8988T (cell line): ENCODE measurements around the gene AMHR2.
A peak's percentile ranks its signal among the peaks of the same experiment; 100 is the strongest.
"Not testable (repeated sequence)": the region's sequence is repeated elsewhere in the genome, so short reads cannot be mapped to it uniquely, and the experiment has no call there.

Source experiments
- DNase-seq: peaks from one replicate; pipeline ENCODE4 v3.0.0; 2011

The AMHR2 gene

DNA sequence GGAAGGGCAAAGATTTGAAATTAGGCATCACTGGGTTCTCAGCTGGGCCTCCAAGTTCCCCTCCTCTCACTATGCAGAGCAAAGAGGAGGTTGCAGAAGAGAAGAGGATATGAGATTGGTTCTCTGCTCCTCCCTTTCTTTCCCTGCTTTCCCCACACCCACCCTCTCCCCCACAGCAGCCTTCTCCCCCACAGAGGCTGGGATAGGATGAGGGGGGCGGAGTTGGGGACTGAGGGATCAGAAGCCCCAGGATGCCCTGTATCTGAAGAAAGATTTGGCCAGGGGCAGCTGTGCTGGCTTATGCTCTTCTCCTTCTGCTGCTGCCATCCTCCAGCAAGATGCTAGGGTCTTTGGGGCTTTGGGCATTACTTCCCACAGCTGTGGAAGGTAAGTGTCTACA, at the start of gene AMHR2:
Gene AMHR2, plus strand, starts transcription at position 259 of the 400 bp plus-strand sequence. Its CDS starts 80 bp downstream, at position 339.
- DNase-seq = no peak

DNA sequence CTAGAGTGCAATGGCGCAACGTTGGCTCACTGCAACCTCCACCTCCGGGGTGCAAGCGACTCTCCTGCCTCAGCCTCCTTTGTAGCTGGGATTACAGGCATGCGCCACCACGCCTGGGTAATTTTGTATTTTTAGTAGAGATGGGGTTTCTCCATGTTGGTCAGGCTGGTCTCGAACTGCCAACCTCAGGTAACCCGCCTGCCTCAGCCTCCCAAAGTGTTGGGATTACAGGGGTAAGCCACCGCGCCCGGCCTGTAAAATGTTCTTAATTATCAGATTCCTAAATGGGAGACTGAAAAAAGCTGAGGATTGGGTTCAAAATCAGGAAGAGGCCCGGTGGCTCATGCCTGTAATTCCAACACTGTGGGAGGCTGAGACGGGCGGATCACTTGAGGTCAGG, 49.4 kb upstream of the AMHR2 start:
- DNase-seq = not testable (repeated sequence)

DNA sequence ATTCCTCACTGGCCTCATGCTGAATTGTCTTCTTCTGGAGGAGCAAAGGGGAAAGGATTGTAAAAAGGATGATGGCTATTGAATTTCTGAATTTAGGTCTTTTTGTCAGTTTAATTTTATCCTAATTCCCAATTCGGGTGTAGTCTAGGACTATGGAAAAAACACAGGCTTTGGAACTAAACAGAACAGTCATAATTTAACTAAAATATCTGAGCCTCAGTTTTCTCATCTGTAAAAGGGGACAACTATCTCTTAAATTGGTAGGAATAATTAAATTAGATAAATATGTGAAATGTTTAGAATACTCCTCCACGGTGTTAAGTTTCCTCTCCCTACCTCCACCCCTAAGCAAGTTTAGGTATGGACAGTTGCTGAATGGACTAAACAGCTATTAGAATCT, 46.9 kb upstream of the AMHR2 start:
- DNase-seq = no peak

- no peak for DNase-seq
Measured at GRCh38 chr12:53378222-53378621, 45.4 kb upstream of the AMHR2 start.

DNA sequence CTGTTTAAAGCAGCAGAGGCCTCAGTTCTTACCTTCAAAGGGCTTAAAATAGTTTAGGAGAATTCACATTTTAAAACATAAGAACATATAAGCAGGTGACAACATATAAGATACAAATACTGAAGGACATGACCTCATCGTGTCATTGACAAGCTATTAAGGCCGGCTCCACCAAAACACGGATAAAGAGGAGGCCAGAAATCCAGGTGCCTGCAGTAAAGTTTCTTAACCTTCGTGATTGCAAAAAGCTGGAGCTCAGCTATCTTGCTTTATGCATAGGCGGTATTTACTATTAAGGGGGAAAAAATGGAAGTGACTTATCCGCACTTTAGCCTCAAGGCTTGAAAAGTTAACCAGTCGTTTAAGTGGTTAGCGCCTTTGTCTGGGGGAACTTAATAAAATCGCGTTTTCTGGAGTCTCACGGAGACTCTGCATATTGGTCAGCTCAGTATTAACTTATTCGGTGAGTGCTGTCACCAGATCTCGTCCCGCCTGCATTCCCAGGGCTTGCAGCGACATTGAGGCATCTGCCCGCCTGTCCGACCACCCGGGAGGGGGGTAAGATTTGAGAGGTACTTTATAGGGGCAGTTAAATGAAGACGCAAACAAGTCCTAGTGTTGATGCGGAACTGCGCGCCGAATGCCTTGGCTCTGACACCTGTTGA, 44.8 kb upstream of the AMHR2 start:
- no peak for DNase-seq

GRCh38 chr12:53379389-53380103, 44.1 kb upstream of the AMHR2 start:
- peak; percentile 55 for DNase-seq

- peak; percentile 68 for DNase-seq
Measured at GRCh38 chr12:53380104-53380793, 43.4 kb upstream of the AMHR2 start, which contains the start of gene SP1. TSS of gene SP1 (plus strand) at chr12:53380176. CDS start at chr12:53380292, 116 bp downstream.

- DNase-seq = no peak
Measured at GRCh38 chr12:53380794-53381730, 42.6 kb upstream of the AMHR2 start.

DNA sequence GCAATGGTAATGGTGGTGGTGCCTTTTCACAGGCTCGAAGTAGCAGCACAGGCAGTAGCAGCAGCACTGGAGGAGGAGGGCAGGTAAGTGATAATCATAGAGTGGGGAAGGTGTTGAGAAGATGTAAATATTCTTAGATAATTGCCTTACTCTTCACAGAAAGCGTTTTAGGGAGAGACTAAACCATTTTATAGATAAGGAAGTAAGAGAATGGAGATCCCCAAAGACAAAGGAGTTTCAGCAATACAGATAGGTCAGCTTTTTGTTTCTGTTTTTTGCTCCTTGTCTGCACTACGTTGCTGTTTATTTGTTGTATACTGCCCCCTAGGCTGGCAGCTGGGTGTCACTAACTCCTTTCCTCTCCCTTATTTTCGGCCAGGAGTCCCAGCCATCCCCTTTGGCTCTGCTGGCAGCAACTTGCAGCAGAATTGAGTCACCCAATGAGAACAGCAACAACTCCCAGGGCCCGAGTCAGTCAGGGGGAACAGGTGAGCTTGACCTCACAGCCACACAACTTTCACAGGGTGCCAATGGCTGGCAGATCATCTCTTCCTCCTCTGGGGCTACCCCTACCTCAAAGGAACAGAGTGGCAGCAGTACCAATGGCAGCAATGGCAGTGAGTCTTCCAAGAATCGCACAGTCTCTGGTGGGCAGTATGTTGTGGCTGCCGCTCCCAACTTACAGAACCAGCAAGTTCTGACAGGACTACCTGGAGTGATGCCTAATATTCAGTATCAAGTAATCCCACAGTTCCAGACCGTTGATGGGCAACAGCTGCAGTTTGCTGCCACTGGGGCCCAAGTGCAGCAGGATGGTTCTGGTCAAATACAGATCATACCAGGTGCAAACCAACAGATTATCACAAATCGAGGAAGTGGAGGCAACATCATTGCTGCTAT, 41.7 kb upstream of the AMHR2 start:
- no peak for DNase-seq

- no peak for DNase-seq
Measured at GRCh38 chr12:53383258-53383657, 40.4 kb upstream of the AMHR2 start.

DNA sequence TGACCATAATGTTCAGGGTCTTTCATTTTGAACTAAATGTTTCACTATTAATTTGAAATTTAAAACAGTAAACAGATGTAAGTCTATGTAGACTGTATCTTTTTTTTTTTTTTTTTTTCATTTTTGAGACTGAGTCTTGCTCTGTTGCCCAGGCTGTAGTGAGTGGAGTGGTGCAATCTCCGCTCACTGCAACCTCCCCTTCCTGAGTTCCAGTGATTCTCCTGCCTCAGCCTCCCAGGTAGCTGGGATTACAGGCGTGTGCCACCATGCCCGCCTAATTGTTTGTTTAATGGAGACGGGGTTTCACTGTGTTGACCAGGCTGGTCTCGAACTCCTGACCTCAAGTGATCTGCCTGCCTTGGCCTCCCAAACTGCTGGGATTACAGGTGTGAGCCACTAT, 37.3 kb upstream of the AMHR2 start:
- not testable (repeated sequence) for DNase-seq

DNA sequence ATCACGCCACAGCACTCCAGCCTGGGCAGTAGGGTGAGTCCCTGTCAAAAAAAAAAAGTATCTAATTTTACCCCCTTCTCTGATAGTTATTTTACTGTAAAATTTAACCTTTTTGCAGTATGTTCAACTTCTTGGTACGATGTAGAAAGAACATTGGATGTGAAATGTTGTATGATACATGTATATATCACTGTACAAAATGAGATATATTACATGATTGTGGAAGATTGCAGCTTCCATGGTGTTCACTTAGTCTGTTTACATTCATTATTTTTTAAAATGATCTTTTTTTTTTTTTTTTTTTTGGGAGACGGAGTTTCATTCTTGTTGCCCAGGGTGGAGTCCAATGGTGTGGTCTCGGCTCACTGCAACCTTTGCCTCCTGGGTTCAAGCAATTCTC, 34.7 kb upstream of the AMHR2 start:
- no peak for DNase-seq

GRCh38 chr12:53389702-53390101, 34.0 kb upstream of the AMHR2 start:
- DNase-seq = no peak

DNA sequence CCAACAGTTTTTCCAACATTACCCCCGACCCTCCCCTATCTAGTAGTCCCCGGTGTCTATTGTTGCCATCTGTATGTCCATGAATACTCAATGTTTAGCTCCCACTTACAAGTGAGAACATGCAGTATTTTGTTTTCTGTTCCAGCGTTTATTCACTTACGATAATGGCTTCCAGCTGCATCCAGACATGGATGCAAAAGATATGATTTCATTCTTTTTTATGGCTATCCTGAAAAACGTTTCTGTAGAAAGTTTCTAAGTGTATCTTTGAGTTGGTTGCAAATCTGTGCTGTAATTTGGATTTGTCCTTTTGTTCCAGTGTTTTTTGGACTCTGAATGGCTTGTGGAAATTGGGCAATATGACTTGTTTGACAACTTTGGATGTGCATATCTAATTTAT, 31.9 kb upstream of the AMHR2 start:
- DNase-seq = no peak

DNA sequence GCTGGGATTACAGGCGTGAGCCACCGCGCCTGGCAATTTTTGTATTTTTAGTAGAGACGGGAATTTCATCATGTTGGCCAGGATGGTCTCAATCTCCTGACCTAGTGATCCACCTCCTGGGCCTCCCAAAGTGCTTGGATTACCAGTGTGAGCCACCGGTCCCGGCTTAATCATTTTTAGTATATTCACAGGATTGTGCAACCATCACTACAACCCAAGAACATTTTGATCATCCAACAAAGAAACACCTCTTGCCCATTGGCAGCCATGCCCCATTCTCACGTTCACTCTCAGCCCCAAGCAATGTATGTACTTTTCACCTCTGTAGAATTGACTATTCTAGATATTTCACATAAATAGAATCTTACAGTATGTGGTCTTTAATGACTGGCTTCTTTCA, 23.8 kb upstream of the AMHR2 start:
- DNase-seq = no peak

DNA sequence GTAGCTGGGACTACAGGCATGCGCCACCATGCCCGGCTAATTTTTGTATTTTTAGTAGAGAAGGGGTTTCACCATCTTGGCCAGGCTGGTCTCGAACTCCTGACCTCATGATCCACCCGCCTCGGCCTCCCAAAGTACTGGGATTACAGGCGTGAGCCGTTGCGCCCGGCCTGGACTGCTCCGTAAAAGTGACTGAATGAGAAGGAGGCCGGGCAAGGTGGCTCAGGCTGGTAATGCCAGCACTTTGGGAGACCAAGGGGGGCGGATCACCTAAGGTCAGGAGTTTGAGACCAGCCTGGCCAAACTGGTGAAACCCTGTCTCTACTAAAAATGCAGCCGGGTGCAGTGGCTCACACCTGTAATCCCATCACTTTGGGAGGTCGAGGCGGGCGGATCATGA, 21.3 kb upstream of the AMHR2 start:
- DNase-seq = not testable (repeated sequence)

DNA sequence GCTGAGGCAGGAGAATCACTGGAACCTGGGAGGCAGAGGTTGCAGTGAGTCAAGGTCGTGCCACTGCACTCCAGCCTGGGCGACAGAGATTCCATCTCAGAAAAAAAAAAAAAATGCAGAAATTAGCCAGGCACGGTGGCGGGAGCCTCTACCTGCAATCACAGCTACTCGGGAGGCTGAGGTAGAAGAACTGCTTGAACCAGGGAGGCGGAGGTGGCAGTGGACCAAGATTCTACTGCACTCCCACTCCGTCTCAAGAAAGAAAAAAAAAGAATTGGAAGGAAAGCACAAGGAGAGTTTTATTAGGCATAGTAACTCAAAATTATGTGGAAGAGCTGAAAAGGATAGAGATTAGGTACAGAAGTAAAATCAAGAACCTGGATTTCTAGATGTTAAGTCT, 20.8 kb upstream of the AMHR2 start:
- no peak for DNase-seq

DNA sequence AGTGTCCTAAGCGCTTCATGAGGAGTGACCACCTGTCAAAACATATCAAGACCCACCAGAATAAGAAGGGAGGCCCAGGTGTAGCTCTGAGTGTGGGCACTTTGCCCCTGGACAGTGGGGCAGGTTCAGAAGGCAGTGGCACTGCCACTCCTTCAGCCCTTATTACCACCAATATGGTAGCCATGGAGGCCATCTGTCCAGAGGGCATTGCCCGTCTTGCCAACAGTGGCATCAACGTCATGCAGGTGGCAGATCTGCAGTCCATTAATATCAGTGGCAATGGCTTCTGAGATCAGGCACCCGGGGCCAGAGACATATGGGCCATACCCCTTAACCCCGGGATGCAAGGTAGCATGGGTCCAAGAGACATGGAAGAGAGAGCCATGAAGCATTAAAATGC, 12.7 kb upstream of the AMHR2 start:
- no peak for DNase-seq

GRCh38 chr12:53413485-53414204, 10.0 kb upstream of the AMHR2 start:
- DNase-seq = no peak

- no peak for DNase-seq
Measured at GRCh38 chr12:53414756-53415417, 8.8 kb upstream of the AMHR2 start.
